ENCODE measurements around the gene VAC14.

DNA sequence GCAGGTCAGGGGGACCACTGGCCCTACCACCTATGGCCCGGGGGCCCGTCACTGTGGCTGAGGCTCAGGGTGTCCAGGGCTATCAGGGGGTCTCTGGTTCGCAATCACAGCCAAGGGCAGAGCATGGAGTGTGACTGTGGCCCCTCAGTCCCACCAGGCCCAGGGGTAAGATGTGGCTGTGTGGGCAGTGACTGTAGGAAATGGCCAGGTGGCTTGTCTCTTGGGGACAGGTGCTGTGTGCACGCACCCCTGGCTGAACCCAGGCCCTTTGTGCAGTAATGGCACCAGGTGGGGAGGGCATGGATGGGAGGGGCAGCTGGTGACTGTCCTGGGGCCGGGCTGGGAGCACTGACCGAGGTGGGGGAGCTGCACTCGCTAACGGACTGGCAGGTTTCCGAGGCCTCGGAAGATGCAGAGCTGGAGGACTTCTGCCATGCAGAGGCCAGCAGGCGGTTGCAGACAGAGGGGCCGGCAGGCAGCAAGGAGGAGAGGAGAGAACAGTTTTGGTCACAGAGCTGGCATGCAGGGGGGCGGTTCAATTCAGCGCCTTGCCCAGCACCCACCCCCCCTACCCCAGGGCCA, 135.8 kb downstream of the VAC14 start:
- TF ChIP-seq, protein P1, sequence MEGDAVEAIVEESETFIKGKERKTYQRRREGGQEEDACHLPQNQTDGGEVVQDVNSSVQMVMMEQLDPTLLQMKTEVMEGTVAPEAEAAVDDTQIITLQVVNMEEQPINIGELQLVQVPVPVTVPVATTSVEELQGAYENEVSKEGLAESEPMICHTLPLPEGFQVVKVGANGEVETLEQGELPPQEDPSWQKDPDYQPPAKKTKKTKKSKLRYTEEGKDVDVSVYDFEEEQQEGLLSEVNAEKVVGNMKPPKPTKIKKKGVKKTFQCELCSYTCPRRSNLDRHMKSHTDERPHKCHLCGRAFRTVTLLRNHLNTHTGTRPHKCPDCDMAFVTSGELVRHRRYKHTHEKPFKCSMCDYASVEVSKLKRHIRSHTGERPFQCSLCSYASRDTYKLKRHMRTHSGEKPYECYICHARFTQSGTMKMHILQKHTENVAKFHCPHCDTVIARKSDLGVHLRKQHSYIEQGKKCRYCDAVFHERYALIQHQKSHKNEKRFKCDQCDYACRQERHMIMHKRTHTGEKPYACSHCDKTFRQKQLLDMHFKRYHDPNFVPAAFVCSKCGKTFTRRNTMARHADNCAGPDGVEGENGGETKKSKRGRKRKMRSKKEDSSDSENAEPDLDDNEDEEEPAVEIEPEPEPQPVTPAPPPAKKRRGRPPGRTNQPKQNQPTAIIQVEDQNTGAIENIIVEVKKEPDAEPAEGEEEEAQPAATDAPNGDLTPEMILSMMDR (IDR thresholded peaks at IDR 0.05): no peak
- no peak for TF ChIP-seq ZFX (IDR thresholded peaks at IDR 0.05; ENCODE audit: borderline replicate concordance)
